SKM-1 treated with dmso at 0.1 percent for 144 hours (cell line): Measurements from ENCODE around the gene KCTD16.

Source experiments
- DNase-seq: peaks from one replicate; lab custom pipeline; 2025; ENCODE audit not compliant: unreplicated experiment; lab: John Stamatoyannopoulos, UW

The KCTD16 gene

DNA sequence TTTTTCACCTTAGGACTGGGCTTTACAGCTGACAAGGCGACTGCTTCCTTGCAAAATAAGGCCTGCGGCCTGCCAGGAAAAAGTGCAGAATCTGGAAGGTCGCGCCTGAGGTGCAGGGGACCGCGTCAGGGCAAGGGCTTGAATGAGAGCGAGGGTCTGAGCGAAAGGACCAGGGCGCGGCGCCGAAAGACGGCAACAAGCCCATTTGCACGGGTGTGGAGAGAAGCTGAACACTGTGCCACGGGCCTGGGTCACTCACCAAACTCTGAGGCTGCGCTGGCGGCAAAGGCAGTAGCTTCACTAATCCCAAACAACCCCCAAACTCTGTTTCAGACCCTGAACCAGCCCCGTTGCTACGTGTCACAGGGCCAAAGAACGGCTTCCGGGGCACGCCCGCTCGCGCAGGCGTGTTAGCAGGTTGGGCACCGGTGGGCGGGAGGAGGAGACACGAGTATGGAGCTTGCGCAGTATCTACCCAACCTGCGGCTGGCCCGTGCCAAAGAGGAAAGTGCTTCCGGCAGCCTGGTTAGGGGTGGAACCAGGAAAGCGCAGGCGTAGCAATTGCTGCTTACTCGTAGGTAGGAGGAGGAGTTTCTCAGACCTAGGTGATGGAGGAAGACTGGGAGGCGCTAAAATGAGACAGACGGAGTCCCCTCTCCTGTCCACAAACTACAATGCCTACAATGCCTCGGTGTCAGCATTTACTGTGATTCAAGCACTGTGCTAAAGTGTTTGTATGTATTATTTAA is at the start of gene KCTD16, which contains the start of gene YIPF5:
KCTD16 (plus strand) TSS at position 598 of the 749 bp plus-strand sequence.
YIPF5 (minus strand) TSS at position 384 of the 749 bp plus-strand sequence. CDS start 704 bp downstream, outside the sequence.
- DNase-seq: peak; percentile 94

DNA sequence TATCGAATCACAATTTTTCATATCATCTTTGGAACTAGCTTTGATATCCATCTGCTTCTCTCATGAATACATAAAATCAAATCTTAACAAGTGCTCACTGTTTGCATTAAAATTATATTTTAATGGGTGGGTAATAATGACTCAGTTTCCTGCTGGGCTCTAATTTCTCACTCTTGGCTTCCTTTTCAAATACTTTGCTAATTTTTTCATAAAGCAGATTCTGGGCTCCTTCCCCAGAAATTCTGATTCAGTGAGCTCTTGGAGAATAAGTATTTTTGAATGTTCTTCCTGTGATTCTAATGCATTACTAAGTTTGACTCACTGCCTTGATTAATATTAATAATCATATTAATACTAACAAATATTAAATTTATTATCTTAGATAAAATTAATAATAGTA is 49.1 kb upstream of the KCTD16 start:
- no peak for DNase-seq

DNA sequence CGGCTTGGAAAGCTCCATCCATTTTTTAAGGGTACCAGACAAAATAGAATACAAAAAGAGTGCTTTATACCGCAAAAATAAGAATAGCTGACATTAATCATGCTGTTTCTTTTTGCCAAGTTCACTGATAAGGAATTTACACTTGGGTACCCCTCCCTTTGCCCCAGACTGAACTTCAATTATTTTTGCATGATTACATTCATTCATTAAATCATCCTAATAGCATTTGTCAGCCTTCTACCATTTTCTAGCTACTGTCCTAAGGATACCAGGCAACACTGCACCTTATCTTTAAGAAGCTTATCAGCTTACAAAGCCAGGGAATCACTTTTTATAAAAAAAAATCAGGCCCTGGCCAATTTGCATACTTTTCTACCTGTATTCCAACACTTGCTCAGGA is 48.6 kb upstream of the KCTD16 start:
- DNase-seq: no peak

DNA sequence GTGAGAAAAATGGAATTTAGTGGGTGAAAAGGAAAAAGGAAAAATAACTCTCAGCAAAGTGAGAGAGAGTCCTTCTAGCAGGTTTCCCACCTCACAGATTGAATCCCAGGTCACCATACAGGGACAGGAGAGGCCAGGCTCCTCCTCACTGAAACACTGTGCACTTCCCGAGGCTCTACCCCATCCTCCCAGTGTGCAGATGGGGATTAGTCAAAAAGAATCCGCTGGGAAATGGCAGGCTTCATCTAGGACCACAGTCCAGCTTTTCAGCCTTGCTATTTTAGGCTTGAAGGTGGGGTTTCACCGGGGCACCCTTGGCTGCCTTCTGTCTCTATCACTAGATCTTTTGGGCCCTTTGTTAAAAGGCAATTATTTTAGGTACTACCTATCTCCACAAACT is 48.0 kb upstream of the KCTD16 start:
- no peak for DNase-seq

DNA sequence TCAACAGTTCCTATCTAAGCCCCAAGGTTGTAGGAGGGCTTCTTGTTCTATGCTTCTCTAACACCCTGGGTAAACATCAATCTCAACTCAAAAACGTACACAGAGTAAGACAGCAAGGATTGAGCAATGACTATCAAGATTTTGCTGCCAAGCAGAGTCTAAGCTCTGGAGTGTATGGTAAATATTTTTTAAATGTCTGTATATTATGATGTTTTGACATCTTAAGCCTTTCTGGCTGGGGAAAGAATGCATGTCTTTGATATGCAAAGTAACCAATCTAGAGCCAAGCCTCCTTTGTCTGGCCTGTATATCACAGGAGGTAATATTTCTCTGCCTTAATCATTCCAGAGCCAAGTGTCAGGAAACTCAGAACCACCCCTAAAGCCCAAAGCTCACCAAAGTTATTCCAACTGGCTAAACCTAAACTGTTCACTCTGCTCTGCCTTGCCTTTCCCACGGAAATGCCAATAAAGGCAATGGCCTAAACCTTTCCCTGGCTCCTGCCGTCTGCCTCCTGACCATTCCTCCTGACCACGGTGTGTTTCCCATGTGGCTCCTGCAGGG is 45.4 kb upstream of the KCTD16 start:
- no peak for DNase-seq

DNA sequence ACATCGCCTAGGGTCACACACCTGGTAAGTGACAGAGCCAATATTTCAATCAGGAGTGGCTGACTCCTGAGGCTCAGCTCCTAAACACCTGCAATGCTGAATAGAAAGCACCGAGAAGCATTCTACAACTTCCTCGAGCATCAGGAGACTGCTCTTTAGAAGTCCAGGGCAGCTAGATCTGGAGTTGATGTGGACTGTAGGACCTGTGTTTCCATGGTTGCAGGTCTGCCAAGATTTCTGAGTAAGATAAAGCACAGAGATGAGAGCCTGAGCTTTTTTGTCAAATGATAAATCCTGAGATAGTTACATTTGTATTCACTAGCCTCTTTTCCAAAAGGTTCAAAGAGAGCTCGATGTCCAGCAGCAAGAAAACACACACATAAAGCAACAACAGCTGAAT is 44.0 kb upstream of the KCTD16 start:
- no peak for DNase-seq

DNA sequence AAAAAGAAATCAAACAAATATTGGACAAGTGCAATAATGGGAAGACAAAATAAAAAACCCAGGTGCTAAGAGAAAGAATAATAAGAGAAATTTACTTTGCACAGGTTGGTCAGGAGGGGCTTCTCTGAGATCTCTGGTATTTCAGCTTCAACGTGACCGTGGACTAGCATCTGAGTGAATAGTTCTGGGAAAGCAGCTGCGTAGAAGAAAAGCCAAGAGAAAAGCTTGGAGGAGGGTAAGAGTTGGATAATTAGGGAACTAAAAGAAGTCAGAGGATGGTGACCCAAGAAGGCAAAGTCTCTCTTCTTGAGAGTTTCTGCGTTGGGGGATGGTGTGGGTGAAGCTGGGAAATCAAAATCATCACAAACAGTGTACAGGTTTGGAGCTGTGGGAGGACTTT is 41.8 kb upstream of the KCTD16 start:
- DNase-seq: no peak

DNA sequence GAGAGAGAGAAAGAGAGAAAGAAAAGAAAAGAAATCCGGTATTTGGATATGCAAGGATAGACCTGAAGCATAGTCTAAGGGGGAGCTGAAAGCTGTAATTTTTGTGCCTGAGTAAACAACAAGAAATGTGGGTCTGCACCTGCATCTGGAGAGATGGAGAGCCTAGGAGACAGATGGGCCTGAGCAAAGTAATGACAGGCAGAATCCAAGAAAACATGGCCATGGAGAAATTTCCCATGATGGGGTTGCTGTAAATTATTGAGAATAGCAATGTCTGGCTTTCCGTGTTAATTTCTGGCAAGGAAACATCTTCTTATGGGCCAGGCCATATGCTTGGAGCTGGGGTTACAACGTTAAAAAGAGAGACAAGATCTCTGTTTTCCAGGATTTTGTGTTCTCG is 40.4 kb upstream of the KCTD16 start:
- DNase-seq: no peak

DNA sequence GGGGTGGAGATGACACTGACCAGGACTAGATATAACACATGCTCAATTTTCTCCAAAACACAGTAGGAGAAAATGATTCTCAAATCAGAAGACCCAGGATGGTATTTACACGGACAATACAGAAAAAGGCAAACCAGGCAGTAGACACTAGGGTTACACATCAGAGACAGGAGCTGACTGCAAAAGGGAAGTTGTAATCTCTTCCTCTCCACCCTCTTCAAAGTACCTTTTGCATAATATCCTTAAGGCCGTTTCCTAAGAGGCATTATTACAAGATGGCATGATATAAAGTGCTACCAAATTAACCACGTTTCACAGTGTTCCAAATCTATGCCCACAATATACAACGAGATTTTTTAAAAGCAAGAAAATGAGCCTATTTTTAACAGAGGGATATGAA is 39.4 kb upstream of the KCTD16 start:
- DNase-seq: peak; percentile 84

DNA sequence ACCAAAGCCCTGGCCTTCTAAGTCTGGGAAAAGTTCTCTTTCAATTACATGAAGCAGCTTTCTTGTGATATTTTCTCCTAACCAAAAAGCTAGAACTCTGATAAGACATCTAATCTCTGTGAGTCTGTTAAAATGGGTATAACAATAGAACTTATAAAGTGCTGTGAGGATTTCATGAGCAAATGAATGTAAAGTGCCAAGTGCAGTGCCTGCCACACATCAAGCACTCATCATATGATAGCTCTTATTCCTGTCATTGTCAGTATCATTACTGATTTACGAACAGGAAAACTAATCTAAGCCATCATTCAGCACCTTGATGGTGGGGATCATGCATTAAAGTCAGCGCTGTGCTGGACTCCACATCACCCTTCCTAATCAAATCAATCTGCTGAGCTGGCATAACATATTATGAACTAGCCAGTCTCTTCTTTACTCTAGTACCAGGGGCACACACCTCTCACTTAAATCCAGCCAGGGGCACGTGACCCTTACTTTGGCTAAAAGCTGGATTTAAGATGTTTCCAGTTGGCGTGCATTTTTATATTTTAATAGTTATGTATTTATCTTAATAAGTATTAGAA is 37.5 kb upstream of the KCTD16 start:
- DNase-seq: no peak

DNA sequence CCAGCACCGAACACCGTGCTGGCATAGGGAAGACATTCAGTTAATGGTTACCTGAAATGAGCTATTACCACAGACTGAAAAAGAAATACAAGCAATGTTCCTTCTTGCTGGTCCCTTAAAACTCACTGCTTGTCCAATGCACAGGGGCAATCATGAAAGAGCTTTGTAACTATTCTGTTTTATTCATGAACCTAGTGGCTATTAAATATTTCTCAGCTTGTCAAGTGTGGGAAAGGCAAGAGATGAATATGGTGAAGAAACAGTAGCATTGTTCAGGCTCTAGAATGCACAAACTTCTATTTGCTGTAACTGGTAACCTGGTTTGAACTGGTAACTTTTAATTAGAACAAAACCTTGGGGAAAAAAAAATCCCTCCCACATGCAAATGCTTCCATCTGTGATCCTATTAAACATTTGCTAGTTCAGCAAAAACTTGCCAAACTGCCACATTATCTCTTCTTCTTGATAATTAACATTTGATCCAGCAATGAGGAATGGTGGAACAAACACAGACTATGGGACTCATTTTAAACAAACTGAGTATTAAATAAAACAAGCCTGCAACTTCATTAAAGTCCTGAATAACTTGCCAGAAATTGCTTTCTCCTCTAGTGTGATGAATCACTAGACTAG is 36.4 kb upstream of the KCTD16 start:
- no peak for DNase-seq

DNA sequence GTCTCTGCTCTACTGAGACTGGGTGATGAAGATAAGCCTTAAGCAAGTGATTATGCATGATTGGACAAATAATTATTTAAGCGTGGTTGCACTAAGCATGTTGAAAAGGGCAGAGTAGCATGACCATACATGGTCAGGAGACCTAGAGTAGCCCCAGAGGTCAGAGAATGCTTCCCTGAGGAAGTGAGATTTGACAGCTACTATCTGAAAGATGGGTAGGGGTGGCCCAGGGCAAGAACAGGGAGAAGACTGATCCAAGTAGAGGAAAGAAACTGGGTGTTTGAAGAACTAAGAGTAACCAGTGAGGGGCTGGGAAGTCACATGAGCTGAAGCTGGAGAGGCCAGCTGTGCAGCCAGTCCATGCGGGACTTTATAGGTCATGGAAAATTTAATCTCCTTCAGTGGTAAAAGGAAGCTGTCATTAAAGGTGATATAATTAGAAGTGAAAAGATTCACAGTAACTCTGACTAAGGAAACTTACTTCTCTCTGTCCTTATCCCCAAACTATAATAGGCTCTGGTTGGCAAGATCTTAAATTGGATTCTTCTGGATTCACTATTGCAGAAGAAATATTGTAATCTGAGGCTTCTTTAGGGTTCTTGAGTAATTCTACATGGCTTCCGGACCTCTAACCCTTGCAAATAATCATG is 35.4 kb upstream of the KCTD16 start:
- no peak for DNase-seq

DNA sequence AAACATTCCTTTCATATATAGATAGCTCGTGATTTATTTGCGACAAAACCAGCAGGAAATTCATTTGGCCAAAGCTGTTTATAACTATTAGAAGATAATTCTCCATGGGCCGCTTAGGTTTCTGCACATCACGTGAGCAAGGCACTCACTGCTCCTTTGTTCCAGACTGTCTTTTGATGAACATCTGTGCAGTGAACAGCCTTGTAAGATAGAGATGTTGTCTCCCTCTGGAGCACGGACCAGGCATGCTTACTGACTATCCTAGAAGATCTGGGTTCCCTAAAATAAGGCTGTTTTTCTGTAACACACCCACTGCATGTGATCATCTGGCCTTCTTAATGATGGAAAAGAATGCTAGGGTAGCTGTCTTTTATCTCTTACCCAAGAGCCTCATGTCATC is 31.1 kb upstream of the KCTD16 start:
- DNase-seq: no peak

DNA sequence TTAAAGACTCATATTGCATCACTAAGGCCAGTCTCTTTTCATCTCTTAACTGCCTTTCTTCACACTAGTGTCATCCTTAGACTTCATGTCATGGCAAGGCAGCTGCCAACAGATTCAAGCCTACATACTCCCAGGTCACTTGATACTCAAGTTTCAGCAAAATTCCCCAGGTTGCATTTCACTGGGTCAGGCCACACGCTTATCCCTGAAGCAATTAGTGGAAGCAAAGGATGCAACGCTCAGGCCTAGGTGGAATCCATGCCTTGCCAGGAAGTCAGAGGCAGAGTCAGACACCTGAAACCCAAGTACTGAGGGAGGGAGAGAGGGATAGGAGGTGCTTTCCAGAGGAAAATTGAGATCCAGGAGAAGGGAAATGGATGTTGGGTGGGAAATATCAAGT is 29.1 kb upstream of the KCTD16 start:
- no peak for DNase-seq

DNA sequence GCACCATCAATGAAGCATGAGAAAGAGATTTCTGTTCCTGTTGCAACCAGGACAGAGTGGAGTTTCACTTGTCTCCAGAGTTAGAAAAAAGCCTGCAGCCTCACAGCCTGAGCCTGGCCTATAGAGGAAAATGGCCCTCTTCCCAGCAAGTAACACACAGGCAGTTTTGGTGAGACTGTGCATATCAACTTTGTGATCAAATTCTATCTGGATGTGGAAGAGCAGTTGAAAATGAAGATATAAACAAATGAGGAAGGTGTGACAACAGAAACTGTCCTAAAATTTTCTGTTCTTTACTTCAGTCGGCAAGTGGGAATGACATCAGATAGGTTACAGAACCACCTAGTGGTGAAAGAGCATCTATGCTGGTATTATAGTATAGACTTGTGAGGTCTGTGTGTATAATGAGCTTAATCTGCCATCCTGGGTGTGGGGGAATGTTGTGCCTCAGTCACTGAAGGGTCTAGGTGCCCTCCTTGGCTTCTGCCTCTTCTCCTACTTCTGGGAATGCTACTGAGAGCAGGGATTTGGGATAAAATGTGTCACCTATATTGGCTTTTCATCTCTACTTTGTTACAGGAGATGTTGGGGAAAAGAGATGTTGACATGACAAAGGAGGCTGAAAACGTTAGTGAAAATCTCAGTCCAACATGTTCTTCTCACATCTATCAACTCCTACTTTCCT is 28.4 kb upstream of the KCTD16 start:
- DNase-seq: peak; percentile 62

DNA sequence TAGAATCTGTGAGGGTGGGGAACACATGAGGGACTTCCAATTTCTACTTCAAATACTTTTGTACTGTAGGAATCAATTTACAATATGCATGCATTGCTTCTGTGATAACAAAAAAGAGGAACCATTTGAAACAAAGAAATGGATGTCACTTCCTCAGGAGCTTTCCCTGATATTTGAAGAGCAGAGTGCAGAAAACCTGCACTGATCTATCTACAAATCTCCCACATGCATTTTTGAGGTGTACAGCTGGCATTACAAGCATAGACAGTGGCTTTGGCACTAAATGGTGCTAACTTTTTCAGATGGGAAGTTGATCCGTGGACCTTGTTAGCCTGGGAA is 27.9 kb upstream of the KCTD16 start:
- DNase-seq: peak; percentile 30

DNA sequence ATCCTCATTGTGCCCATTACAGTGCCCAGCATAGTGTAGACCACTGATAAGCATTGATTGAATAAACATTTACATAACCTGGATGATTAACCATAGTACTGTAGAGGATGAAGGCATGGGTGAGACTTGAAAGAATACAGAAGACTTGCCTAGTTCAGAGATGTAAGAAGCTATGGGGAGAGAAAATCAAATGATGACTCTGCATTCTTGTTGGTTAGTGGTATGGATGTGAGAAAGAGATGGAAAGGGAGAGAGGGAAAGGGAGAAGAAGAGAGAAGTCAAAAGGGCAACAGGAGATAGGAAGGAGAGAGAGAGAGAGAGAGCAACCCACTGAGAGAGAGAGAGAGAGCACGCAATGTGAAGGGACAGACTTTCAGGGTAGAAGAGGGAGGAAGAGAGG is 27.0 kb upstream of the KCTD16 start:
- DNase-seq: no peak

DNA sequence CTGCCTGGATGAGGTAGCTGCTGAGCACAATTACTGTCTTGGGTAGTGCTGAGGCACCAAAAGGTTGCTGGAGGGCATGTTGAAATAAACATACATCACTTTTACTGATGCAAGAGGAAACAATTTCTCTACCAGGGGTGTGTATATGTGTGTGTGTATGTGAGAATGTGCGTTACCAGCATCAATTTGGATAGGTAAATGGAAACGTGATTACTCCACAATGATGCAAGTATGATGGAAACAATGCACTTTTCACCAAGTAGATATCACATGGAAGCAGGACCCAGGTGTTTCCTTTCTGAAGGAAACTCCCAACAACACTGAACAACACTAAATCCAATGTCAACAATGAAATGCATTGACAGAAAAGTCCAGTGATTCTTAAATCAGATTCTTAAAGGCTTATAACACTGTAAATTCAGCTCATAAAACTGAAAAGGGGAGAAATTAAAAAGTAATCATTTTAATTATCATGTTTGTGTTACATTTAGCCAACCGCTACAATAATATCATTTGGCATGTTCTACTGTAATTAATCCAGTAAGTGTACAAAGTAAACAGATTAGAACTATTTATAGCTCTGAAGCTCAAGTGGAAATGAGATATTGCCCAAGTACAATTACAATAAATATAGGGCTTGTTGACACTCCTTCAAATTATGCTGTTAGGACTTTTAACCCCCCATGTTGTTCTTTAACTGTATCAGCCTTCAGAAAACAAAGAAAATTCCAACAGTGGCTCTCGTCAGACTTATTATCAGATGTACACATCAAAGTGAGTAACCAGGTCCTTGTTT is 25.5 kb upstream of the KCTD16 start:
- no peak for DNase-seq

DNA sequence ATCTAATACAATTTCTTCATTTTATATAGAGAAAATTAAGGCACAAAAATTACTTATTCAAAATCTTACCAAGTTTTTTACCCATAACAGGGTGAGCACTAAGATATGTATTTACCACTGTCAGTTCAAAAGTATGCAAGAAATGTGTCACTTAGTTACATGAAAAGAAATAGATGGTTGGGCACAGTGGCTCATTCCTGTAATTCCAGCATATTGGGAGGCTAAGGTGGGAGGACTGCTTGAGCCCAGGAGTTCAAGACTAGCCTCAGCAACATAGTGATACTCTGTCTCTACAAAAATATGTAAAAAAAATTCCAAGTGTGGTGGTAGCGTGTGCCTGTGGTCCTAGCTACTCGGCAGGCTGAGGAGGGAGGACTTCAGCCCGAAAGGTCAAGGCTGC is 19.6 kb upstream of the KCTD16 start:
- no peak for DNase-seq

DNA sequence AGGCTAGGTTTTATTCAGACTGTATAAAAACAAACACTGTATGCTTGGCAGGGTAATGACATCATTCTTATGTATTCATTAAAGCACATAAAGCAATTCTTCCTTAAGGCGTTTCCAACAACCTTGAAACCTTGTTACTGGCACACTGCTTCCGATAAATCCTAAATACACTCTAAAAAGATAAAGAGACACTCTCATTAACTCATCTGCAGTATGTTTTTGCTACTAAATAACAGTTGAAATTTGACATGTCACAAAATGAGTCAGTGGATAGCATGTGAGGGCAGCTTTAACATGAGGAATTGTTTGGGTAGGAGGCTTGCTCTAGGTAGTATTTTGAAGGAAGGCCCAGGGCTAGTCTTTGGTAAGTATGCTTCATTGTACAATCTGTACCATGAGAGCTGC is 13.9 kb upstream of the KCTD16 start:
- DNase-seq: no peak
